Ovary (tissue), 9 donors: ENCODE measurements around the gene PPFIA4. TPM values are rescaled to one million over a fixed set of nuclear protein-coding genes. Genes with fewer than 3 reads are reported as not detected.

Source experiments
- DNase-seq, 5 donors: peaks; one replicate each; pipeline ENCODE4 v3.0.0-alpha.2; 2019 to 2020
- H3K27ac ChIP-seq, 2 donors: fragments of 200-600 bp; one replicate each; pipeline versions ENCODE4 v1.5.1 to v1.8.0; 2019 to 2022
- H3K27me3 ChIP-seq: fragments of 200-600 bp; one replicate; pipeline ENCODE4 v1.8.0; 2022
- H3K36me3 ChIP-seq: fragments of 200-600 bp; sonication (generic); one replicate; pipeline ENCODE4 v1.5.1; 2019
- H3K4me1 ChIP-seq: one replicate; pipeline ENCODE4 v1.8.1; 2013; ENCODE audit warnings: mild to moderate bottlenecking, moderate library complexity; ENCODE audit not compliant: insufficient read depth
- H3K4me3 ChIP-seq: fragments of 200-600 bp; sonication (generic); one replicate; pipeline ENCODE4 v1.5.1; 2017
- H3K9me3 ChIP-seq, 2 donors: fragments of 200-600 bp in 1 of 2; sonication (generic) in 1 of 2; one replicate each; pipeline versions ENCODE4 v1.5.1 to v1.8.1; 2013 to 2019; ENCODE audit warnings: mild to moderate bottlenecking in 1 of 2, moderate library complexity in 1 of 2
- EP300 ChIP-seq: sonication (generic); formaldehyde crosslinking; IDR thresholded peaks from one replicate; pipeline ENCODE4 v1.6.1; 2017; ENCODE audit warnings: antibody characterized with exemption
- POLR2A ChIP-seq: fragments of 450-650 bp; IDR thresholded peaks from one replicate; pipeline ENCODE4 v1.6.1; 2017; ENCODE audit warnings: antibody characterized with exemption, mild to moderate bottlenecking, moderate library complexity
- WGBS, 3 donors: extraction: QIAGEN DNeasy Blood & Tissue Kit in 1 of 3; methylation state at CpG; one replicate each; pipeline versions ENCODE4 v1.1.5 to v1.1.7; 2013 to 2017; 5-methylcytosine and 5-hydroxymethylcytosine counted together
- intact Hi-C, 4 donors: fragments of 100-400 bp; cut with DNase I; formaldehyde crosslinking; loops; one replicate each; pipeline versions ENCODE4 v1.11.0 to v1.15.1; 2022 to 2023
- polyA plus RNA-seq, 2 donors: library from polyadenylated mRNA; stranded (reverse); fragments of 200-250 nt in 1 of 2; fragments of 350-450 nt in 1 of 2; fragmentation: Illumina TruSeq in 1 of 2; extraction: RNeasy Lipid Tissue Mini Kit (QIAGEN cat#74804) in 1 of 2; gene quantifications; one replicate each; pipeline ENCODE4 v1.2.3, GENCODE V29; 2013 to 2014
- total RNA-seq, 7 donors: library from RNA; depleted of rRNA in 2 of 7; stranded (reverse); fragments of >200 nt in 2 of 7; fragmentation: NEBNext Ultra II Directional in 3 of 7; extraction: Animal tissue kit (Norgen Biotek cat#: 25700) in 3 of 7; gene quantifications; one replicate each; pipeline versions ENCODE4 v1.1.0 to v1.2.4, GENCODE V29; 2016 to 2023
- TF ChIP-seq, protein P1 (sequence below), 3 donors: fragments of 450-650 bp in 2 of 3; fragments of 200-600 bp in 1 of 3; IDR thresholded peaks; one replicate each; pipeline versions ENCODE4 v1.5.1 to v1.8.0; 2016 to 2022; ENCODE audit warnings: antibody characterized with exemption in 3 of 3, mild to moderate bottlenecking in 1 of 3
- donor health status: DM: no; HTN: no; CAD: no; lungs with moderate emphysema.
- donor health status: DM: no; HTN: no; CAD: no.
- donor health status: Bipolar disorder and iron deficiency.
- donor health status: DM: yes; HTN: yes; CAD: no.
- donor health status: DM: no; HTN: no; CAD: no.
- donor health status: DM: yes; HTN: yes; CAD: no.

The PPFIA4 gene
- total and polyA plus RNA-seq, 9 donors, result 0.35 to 2.6 (median 1.4) TPM

DNA sequence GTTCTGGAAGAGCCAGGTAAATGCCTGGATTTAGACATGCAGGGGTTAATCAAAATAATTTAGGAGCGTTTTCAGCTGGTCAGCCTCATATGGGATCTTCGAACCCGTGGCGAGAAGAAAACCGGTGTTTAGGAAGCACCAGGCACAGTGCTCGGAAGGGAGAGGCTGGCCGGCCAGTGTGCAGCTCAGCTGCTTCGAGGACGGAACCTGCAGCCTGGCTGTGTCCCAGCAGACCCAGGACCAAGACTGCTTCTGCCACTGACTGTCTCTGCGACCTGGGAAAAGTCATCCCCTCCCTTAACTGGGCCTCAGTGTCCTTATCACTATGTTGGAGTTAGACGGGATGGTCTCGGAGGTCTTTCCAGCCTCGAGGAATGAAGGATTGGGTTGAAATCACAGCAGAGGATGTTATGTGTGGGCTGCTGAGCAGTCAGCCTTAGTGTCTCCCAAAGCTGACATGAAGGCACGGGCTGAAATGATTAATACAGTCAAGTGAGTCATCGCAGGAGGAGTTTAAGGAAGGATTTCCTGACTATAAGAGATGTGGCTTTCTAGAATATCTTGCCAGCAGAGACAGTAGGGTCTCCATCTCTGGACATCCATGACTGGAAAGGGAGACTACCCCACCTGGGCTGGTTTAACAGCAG lies 20.8 kb downstream of the PPFIA4 start:
- WGBS, 3 donors, result 14 to 23% (median 16%) methylated on average over 15 of the region's 15 CpGs

DNA sequence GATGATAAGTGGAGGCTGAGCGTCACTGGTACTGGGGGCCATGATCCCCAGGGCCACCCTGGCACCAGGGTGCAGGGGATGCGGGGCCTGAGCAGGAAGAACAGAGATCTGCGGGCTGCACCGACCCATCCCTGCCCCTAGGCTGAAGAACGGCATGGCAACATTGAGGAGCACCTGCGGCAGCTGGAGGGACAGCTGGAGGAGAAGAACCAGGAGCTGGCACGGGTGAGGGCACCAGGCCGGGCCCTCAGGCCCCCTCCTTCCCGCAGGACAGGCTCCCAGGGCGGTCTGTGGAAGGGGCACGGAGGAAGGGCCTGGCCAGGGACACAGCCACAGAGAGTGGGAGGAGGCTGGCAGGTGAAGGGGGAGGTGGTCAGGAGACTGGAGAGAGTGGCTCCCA lies 21.8 kb downstream of the PPFIA4 start:
- DNase-seq, result no peak
- peaks cover 7% of the 10 kb centered on the region for H3K4me1 ChIP-seq
- 91 to 94% (median 93%) methylated on average over 11 of the region's 11 CpGs for WGBS, 3 donors
- H3K9me3 ChIP-seq, result no peaks in the 10 kb centered on the region
- no peaks in the 10 kb centered on the region for H3K36me3 ChIP-seq
- no peaks in the 10 kb centered on the region for H3K27me3 ChIP-seq
- TF ChIP-seq, protein P1, sequence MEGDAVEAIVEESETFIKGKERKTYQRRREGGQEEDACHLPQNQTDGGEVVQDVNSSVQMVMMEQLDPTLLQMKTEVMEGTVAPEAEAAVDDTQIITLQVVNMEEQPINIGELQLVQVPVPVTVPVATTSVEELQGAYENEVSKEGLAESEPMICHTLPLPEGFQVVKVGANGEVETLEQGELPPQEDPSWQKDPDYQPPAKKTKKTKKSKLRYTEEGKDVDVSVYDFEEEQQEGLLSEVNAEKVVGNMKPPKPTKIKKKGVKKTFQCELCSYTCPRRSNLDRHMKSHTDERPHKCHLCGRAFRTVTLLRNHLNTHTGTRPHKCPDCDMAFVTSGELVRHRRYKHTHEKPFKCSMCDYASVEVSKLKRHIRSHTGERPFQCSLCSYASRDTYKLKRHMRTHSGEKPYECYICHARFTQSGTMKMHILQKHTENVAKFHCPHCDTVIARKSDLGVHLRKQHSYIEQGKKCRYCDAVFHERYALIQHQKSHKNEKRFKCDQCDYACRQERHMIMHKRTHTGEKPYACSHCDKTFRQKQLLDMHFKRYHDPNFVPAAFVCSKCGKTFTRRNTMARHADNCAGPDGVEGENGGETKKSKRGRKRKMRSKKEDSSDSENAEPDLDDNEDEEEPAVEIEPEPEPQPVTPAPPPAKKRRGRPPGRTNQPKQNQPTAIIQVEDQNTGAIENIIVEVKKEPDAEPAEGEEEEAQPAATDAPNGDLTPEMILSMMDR (IDR thresholded peaks at IDR 0.05), result no peak
- TF ChIP-seq POLR2A (no peak), EP300 (no peak)
- H3K4me3 ChIP-seq, result no peak overlapping the region
- H3K27ac ChIP-seq, result no peak overlapping the region
- intact Hi-C loops, result no loop called here

More for the DNA sequence above, 20.8 kb downstream of the PPFIA4 start:
- Histone ChIP-seq H3K36me3 (no peaks in the 10 kb centered on the region), H3K4me3 (no peak overlapping the region), H3K27me3 (no peaks in the 10 kb centered on the region), H3K9me3 (no peaks in the 10 kb centered on the region), H3K4me1 (peaks cover 7% of the 10 kb centered on the region), H3K27ac (no peak overlapping the region)
- intact Hi-C loops, result no loop called here
- DNase-seq, result no peak
- TF ChIP-seq, protein P1 (IDR thresholded peaks at IDR 0.05), result no peak
- TF ChIP-seq EP300 (no peak), POLR2A (no peak)

DNA sequence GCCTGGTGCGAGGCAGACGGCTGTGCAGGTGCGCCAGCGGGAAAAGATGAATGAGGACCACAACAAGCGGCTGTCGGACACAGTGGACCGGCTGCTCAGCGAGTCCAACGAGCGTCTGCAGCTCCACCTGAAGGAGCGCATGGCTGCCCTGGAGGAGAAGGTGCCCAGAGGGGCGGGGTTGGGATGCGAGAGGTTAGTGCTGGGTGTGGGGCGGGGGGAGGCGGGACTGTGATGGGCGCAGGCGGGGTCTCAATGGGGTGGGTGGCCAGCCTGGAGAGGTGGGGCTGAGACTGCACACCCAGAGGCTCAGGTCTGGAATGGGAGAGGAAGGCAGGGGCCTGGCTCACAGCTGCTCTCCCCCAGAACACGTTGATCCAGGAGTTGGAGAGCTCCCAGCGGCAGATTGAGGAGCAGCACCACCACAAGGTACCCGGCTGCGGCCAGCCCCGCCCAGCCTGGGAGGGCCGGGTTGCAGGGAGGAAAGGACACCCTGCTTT lies 22.3 kb downstream of the PPFIA4 start:
- no peaks in the 10 kb centered on the region for H3K9me3 ChIP-seq
- H3K36me3 ChIP-seq, result no peaks in the 10 kb centered on the region
- H3K27ac ChIP-seq, result no peak overlapping the region
- H3K4me1 ChIP-seq, result peaks cover 7% of the 10 kb centered on the region
- no peak for TF ChIP-seq EP300
- TF ChIP-seq POLR2A, result no peak
- H3K4me3 ChIP-seq, result no peak overlapping the region
- WGBS, 3 donors, result 81 to 87% (median 86%) methylated on average over 23 of the region's 23 CpGs
- intact Hi-C loops, result no loop called here
- DNase-seq, result no peak
- no peaks in the 10 kb centered on the region for H3K27me3 ChIP-seq

DNA sequence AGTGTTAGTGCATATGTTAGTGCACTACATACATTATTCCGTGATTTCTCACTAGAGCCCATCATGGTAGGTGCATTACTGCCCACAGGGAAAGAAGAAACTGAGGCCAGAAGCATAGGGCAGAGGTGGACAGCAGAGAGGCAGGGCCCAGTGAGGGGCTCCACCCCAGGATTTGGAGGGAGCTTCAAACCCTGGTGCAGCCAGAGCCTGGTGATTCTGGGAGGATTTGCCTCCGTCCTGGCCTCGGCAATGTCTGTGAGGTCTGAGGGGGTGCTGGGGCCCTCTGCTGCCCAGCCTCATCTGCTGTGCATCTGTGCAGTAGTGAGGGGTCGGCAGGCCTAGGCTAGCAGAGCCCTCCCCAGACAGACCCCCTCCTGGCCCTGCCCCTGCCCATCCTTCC lies 22.8 kb downstream of the PPFIA4 start:
- intact Hi-C loops, result no loop called here
- H3K9me3 ChIP-seq, result no peaks in the 10 kb centered on the region
- H3K27ac ChIP-seq, result no peak overlapping the region

More for the DNA sequence above, 22.8 kb downstream of the PPFIA4 start:
- no peaks in the 10 kb centered on the region for H3K27me3 ChIP-seq
- H3K36me3 ChIP-seq, result no peaks in the 10 kb centered on the region
- H3K4me1 ChIP-seq, result peaks cover 7% of the 10 kb centered on the region
- TF ChIP-seq EP300, result no peak
- TF ChIP-seq, protein P1 (IDR thresholded peaks at IDR 0.05), result no peak
- WGBS, 3 donors, result 94 to 99% (median 95%) methylated on average over 4 of the region's 4 CpGs
- no peak overlapping the region for H3K4me3 ChIP-seq
- DNase-seq, result no peak
